ENCODE measurements around the gene RND3.

GRCh38 chr2:150535176-150535575 lies 47.7 kb upstream of the RND3 start:
- no peak for TF ChIP-seq CTCF (conservative IDR thresholded peaks at IDR 0.05)
- no peak for TF ChIP-seq ZFX (IDR thresholded peaks at IDR 0.05)
